HuH-7.5 (cell line): ENCODE measurements around the gene RNF141.

Source experiments
- DNase-seq: peaks from one replicate; pipeline ENCODE4 v3.0.0; 2011; ENCODE audit warnings: low spot score

Gene RNF141

GRCh38 chr11:10480026-10480425, 61.0 kb downstream of the RNF141 start:
- DNase-seq: no peak

GRCh38 chr11:10478574-10479550, 62.1 kb downstream of the RNF141 start:
- no peak for DNase-seq

GRCh38 chr11:10478066-10478465, 62.9 kb downstream of the RNF141 start:
- DNase-seq: no peak

- no peak for DNase-seq
Observed at GRCh38 chr11:10477690-10478046, 63.3 kb downstream of the RNF141 start.

- no peak for DNase-seq
Observed at GRCh38 chr11:10476927-10477689, 63.9 kb downstream of the RNF141 start.

- no peak for DNase-seq
Observed at GRCh38 chr11:10476342-10476741, 64.6 kb downstream of the RNF141 start.

- no peak for DNase-seq
Observed at GRCh38 chr11:10474551-10474950, 66.4 kb downstream of the RNF141 start.

- DNase-seq: no peak
Observed at GRCh38 chr11:10473371-10473770, 67.6 kb downstream of the RNF141 start.

GRCh38 chr11:10462746-10463300, 78.2 kb downstream of the RNF141 start:
- no peak for DNase-seq
